ENCODE data around the gene SNAP47.

SNAP47 gene

DNA sequence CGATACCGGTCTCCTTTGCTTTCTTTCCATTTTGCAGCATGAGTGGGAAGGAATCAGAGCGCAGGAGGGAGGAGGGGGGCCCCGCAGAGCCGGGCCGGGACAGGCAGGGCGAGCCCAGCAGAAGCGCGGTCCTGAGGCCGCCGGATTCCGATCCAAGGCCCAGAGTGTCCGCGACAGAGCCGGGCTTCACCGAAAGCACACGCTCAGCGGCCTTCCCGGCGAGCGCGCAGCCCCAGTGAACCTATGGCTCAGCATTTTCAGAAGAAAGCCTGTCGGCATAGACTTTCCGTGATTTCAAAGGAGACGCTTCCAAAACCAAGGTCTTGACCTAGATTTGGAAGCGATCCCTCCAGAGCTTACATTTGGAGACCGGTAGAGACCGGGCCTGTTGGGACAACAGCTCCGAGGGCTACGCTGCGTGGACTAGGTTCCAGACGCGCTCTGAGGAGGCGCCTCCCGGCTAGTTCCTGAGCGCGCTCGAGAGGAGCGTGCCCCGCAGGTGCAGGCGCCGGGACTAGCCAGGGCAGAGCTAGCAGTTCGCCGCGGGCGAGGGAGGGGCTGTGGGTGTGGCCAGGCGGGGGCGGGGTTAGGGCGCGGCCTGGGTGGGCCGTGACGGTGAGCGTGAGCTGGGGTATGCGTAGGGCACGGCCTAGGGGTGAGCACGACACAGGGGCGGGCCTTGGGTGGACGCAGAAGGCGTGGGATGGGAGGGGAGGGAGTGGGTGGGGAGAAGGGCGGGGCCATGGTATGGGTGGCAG lies 52.5 kb downstream of the SNAP47 start:
- peak; percentile 89 for DNase-seq

DNA sequence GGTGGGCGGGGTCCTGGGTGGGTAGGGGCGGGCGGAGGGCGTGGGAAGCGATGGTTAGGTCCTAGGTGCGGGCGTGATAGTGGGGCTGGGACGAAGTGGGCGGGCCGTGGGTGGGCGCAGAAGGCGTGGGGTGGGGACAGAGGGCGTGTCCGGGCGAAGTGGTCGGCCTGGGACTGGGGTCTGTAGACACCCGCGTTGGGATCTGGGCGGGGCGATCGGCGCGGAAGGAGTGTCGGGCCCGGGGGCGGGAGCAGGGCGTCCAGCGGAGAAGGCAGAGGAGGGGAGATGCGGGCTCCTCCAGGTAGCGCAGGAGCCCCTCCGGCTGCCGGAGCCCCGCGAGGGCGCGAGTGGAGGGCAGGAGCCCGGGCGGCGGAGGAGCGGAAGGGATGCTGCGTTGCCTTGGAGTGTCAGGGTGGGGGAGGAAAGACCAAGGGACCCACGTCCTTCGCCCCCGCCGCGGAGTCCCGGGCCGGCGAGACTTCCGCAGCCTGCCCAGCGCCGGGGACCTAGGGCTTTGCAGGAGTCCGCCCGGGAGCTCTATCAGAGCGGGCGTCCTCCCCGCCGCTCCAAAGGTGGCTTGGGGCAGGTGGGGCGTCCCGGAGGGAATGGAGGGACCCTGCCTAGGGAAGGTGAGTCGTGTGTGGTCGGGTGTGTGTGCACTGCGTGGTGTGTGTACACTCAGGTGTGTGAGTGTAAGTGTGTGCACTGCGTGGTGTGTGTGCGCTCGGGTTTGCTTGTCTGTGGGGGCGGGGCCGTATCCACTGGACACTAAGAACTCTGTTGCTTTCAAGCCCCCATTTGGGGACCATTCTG lies 53.2 kb downstream of the SNAP47 start:
- no peak for DNase-seq

DNA sequence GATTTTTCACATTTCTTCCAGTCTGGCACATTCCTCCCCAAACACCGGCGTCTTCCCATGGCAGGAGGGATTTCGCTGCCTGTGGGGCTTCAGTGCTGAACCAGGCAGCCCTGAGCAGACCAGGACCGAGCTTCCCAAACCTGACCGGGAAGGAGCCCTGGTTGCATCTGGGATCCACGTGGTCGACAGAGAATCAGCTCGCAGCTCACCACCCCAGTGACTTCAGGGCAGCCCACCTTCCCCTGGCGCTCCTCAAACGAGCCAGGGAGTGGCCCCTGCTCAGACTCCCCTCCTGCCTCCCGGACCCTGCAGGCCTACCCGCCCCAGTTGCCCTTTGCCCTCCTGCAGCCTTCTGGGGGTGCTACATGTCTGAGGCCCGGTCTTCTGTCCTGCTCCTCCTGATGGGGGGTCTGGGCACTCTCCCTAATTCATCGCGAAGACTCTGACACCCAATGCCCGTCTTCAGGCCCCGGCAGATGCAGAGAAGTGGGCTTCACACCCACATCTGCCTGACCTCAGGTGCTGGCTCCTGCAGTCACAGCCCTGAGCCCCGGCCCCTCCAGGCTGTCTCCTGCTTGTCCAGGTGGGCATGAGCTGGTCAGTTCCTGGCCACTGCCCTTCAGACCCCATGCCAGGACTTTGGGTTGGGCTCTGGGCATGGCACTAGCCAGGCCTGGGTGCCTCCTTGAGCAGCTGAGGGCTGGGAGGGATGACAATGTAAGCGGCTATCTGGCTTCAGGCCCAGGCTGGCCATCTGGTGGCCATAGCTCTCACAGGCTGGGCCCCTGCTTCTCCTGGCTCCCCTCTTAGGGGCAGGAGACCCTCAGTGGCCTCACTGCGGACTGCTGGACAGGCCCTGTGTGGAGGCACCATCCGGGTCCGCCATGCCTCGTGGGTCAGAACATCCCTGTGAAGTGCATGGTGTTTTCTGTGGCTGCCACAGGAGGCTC lies 54.1 kb downstream of the SNAP47 start:
- no peak for DNase-seq

DNA sequence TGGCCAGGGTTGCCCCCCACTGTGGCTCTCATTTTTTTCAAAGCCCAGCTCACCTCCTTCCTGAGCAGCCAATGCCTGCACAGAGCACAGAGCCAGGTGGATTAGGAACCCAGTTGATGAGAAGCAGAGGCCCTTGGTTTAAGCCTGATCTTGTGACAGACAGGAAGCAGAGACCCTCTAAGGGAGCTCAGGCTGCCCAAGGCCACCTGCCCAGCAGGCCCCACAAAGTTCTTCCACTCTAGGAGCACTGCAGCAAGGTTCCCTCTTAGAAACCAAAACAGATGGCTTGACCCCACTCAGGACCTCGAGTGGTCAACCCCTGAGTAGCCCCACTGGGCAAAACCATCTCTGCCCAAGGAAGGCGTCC lies 54.8 kb downstream of the SNAP47 start:
- DNase-seq: no peak

DNA sequence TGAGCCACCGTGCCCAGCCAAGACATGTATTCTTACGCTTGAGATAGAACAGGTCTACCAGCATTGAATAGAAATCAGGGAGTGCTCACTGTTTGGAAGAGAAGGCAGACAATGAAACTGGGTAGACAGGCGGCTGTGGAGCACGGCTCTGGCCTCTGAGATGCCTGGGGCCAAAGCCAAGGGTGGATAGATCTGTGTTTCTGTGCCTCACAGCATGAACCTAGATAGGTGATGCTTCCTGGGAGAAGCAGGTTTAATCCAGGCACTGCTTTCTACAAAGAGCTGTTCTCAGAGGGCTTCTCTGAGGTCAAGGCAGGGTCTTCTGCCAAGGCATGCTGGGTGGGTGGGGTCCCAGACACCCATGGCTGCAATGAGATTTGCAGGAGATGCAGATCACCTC lies 55.6 kb downstream of the SNAP47 start:
- DNase-seq: no peak

DNA sequence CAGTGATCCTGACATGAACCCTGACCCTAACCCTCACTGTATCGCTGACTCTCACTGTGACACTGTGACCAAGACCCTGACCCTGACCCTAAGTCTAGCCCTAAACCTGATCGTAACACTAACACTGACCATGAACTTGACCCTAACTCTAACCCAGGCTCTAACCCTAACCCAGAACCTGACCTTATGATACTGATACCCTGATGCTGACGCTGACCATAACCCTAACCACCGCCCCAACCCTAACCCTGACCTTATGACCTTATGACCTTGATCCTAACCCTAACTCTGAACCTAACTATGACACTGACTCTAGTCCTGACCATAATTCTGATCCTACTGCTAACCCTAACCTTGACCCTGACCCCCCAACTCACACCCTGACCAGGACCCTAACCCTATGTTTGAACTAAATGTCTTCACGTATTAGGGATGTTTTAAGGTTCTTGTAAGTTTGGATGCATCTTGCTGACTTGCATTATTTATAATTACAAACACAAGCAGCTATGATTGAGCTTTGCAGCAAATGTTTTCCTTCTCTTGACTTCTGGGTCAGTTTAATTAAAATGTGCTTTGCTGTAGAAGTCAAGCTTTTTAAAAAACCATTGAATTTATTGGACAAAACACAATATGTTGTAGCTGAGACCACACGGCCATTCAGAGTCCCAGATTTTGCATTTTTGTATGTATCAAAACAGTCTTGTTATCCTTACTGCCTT lies 56.3 kb downstream of the SNAP47 start:
- no peak for DNase-seq

DNA sequence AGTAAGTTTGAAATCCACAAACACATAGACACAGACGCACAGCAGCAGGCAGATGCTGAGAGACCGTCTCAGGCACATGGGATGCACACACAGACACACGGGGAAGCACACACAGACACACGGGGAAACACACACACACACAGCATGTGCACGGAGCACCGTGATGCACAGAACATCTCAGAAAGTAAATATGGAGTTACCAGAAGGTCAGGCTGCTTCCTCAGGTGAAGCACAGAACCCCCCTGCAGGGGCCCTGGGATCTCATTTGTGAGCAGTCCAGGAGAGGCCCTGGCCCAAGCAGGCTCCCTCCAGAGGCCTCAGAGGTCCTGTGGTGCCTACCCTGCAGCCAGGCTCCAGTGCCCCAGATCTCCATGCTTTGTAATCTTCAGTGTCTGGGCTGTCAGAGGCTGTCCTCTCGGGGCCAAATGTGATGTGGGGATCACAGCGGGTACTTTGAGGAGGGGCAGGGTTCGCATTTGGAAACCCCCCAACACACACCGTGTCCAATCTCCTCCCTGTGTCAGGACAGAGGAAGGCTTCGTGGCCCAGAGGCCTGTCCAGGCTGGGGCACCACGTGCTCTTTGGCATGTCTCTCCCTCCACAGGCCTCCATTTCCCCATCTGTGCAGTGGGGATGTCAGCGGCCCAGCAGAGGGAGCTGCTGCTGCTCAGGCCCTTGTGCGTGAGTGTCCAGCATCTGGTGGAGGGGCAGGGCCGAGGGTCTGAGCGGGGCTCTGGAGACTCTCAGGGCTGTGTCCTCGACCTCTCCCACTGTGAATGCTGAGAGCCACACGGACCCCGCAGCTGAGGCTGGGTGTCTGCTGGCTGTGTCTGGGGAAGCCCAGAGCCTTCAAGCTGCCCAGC lies 57.2 kb downstream of the SNAP47 start:
- DNase-seq: no peak

DNA sequence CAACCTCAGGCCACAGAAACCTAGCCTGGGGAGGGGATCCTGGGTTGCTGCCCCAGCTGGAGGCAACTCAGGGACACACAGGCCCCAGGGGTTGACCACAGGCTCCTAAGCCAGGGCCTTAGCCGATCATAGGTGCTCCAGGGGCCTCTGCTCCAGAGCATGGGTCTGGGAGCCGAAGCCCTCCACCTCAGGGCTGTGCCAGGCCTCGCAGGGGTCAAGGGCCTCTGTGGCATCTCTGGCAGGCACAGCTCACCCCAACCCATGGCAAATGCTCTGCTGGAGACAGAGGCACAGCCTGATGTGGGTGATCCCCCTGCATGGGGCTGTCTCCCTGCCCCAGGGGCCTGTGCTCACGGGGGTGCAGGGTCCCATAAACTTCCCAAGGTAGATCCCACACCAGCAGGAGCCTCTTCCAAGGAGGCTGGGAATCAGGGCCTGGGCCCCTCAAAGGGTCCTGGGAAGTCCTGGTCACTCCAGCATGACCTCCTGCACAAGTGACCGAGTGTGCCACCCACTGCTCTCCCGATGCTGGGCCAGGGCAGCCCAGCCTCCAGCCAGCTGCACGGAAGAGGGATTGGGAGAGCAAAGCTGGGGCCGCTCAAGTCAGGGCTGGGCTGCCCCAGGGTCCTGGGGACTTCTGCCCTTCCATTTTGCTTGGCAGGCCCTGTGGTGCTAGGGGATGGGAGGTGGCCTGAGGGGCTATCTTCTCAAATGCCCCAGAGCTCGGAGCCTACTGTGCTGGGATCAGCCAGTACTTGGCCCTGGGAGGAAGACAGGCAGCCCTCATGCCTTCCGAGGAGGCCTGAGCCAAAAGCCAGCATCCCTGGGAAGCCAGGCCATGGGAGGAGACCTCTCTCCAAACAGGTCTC lies 58.1 kb downstream of the SNAP47 start:
- DNase-seq: no peak

DNA sequence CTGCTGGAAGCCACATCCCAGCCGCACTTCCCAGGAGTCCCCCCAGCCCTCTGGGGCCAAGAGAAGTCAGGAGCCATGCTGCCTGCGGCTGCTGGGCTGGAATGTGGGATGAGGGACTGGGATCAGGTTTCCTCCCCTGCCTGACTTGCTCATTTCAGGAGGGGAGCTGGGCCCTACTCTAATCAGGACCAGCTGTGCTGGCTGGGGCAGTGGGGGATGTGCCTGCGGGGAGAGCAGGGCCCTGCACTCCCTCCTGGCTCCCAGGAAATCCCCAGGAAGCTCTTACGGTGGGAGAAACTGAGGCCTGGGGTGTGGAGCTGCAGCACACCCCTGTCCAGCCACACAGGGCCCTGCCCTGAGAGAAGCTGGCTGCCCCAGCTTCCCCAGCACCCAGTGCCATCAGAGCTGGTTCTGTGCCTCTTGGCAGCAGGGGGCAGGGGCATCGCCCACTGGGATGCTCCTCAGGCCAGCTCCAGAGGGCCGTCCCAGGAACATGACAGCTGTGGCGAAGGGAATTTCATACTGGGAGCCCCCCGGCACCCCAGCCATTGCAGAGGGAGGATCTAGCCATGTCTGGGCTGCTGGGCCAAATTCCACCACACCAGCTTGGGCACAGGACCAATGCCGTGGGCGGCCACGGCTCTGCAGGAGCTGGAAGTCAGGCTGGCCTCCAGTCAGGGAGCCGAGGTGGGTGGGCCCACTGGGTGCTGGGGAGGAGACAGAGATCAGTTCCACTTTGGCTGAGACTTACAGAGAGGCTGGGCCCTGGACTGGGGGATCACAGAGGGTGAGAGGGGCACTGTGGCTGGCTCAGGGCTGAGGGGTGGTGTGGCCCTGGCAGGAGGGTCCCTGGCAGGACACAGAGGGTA lies 58.9 kb downstream of the SNAP47 start:
- no peak for DNase-seq

DNA sequence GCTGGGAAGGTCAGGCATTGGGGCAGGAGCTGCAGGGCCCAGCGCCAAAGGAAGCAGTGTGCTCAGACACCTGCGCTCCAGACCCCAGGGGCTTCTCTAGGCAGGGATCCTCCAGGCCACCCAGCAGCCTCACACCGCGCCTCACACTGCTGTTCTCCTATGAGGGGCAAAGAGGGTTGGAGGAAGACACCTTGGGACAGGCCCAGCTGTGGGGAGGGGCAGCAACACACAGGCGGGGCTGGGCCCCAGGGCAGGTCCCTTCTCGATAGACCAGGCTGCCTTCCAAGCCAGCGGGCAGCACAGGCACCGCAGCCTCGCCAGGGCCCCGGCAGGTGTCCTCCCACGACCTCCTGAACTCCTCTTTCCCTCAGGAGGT lies 59.6 kb downstream of the SNAP47 start:
- DNase-seq: no peak

DNA sequence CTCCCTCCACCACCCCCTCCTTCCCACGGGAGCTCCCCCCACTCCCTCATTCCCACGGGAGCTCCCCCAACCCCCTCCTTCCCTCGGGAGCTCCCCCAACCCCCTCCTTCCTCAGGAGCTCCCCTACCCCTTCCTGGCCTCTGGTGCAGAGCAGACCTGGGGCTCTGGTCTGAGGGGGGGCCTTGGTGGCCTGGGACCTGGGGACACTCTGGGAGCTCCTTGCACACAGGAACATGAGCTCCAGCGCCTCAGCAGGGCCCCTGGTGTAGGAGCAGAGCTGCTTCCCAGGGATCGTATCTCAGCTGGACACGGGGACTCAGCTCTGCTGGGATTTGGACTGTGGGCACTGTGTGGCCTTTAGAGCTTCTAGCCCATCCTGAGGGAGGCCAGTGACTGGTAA lies 60.5 kb downstream of the SNAP47 start:
- no peak for DNase-seq

DNA sequence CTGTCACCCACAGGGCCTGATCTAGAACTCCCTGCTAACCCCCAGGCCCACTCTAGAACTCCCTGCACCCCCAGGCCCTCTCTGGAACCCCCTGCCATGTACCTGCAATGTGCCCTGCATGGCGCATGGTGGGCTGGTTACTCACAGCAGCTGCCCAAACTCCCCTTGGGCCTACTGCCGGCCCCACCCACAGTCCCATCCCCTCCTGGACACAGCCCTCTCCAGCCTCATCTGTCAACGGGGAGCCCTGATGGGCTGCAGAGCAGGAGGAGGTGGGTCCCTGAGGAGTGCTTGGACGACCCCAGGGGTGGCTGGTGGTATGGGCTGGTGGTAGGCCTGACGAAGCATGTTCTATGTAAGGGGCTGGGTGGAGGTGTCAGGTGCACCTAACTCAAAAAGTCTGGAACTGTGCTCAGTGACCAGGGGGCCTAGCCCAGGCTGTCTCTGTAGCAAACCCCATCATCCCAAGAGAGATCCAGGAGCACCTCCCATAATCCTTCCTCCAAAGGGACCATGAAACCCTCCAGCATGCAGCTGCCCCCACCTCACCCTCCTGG lies 61.2 kb downstream of the SNAP47 start:
- DNase-seq: no peak

DNA sequence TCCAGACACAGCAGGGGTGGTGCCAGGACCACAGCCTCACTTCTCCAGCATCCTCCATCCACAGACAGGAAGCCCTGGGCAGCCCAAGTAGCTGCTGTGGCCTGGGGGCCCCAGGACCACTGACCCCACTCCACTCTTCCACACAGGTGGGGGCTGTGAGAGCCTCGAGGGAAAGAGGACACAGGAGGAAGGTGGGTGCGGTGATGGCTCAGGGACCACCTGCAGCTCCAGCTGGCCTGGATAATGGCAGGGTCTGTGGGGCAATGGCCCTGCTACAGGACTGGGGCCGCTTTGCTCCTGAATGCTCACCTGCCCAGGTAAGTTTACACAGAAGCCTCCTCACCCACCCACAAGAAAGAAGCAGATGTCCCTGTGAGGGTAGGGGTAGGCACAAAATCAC lies 61.9 kb downstream of the SNAP47 start:
- DNase-seq: no peak

DNA sequence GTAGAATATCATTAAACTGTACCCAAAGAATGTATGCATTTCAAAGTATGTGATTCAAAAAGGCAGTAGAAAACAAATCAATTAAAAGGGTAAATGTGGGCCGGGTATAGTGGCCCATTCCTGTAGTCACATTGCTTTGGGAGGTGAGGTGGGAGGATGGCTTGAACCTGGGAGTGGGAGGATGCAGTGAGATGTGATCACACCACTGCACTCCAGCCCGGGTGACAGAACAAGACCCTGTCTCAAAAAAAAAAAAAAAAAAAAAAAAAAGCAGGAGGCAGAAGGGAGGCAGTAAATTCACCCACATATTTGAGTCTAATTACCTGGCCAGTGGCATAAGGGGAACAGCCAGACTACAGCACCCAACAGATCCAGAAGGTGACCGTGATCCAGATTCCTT lies 62.4 kb downstream of the SNAP47 start:
- DNase-seq: no peak

DNA sequence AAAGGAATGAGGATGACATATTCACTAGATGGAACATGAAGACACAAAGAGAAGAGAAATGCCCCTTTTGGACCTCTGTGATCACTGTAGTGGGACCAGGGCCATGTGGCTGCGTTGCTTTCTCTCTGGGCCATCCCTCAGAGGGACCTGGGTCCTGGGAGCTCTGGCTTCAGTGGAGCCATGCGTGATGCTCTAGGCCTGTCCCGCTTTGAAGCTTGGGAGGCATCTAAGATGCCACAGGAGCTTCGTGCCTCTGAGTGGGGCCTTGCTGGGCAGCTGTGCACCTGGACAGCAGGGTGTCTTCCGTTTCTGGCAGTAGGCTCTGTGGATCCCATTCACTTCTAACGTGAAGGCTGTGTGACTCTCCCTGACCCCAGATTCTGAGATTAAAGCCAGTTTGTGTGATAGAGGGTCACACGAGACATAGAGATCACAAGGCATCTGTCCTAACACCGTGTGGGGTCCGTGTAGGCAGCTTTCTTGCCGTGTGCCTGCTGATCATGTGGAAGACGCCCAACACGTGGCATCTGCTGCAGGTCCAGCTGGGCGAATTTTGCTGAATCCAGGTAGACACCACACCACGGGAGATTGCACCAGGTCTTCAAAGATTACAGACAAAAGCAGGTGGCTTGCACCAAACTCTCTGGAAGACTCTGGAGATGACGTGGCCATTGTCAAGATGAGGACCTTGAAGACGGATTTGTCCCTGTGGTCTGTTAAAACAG lies 63.0 kb downstream of the SNAP47 start:
- no peak for DNase-seq

DNA sequence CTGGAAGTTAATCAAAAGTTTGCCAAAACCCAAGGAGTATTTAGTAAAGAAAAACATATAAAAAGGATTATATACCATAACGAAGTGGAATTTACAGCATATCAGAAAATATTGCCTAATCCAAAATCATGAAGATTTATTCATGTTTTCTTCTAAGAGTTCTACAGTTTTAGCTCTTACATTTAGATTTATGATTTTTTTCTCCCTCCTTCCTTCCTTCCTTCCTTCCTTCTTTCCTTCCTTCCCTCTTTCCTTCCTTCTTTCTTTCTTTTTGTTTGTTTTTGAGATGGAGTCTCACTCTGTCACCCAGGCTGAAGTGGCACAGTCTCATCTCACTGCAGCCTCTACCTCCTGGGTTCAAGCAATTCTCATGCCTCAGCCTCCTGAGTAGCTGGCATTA lies 64.5 kb downstream of the SNAP47 start:
- DNase-seq: no peak

DNA sequence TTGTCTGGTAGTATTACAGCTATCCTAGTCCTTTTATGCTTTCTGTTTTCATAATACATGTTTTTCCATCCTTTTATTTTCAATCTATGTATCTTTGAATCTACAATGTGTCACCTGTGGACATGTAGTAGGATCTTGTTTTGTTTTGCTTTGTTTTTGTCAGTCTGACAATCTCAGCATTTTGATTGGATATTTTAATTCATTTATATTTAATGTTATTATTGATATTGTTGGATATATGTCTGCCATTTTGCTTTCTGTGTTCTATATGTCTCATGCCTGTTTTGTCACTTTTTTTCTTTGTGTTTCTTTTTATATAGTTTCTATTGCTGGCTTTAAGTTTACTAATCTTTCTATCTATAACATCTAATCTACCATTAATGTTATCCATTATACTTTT lies 68.7 kb downstream of the SNAP47 start:
- no peak for DNase-seq

DNA sequence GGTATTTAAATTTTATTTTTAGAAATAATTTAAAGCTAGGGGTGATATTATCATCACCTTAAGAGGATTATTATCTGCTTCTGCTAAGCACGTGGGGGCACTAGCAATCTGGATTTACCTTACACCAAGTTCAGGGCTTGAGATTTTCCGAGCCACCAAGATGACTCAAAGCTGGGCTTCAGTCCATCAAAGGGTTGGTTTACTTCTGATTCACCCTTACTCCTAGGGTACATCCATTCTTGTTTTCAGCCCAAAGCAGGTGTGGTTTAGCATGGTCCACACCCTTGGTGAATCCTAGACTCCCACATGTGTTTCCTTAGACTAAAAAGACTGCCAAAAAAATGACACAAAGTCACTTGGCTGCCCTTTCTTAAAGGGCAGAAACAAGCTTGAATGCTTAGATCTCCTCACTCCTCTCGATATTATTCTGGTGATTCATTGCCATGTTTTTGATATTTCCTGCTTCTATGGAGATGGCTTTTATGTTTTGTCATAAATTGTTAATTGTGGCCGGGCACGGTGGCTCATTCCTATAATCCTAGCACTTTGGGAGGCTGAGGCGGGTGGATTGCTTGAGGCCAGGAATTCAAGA lies 70.5 kb downstream of the SNAP47 start:
- no peak for DNase-seq

Measured in stimulated activated CD4-positive, alpha-beta T cell treated with anti-CD3 and anti-CD28 coated beads, Interleukin-12 subunit alpha, Interleukin-12 subunit beta, amount 100 ng/mL, for 4 hours (primary cell).